Prostate gland (tissue), 2 donors: Measurements from ENCODE around the gene JAM2.

ENCODE experiments used
- POLR2A ChIP-seq: fragments of 450-650 bp; IDR thresholded peaks from one replicate; pipeline ENCODE4 v1.6.1; 2016; ENCODE audit warnings: antibody characterized with exemption, mild to moderate bottlenecking
- POLR2AphosphoS5 ChIP-seq: sonication (generic); formaldehyde crosslinking; IDR thresholded peaks from one replicate; pipeline ENCODE4 v1.6.1; 2017; ENCODE audit warnings: antibody characterized with exemption
- TF ChIP-seq, protein P1 (sequence below), 4 experiments: fragments of 200-600 bp in 2 of 4; fragments of 450-650 bp in 2 of 4; sonication (generic) in 2 of 4; IDR thresholded peaks; 1 replicate in 3 of 4; 2 replicates in 1 of 4; pipeline ENCODE4 v1.5.1; 2016 to 2019; ENCODE audit warnings: antibody characterized with exemption in 4 of 4, mild to moderate bottlenecking in 2 of 4, moderate library complexity in 2 of 4

GRCh38 chr21:25757531-25757930 is 118.5 kb downstream of the JAM2 start:
- TF ChIP-seq, protein P1, sequence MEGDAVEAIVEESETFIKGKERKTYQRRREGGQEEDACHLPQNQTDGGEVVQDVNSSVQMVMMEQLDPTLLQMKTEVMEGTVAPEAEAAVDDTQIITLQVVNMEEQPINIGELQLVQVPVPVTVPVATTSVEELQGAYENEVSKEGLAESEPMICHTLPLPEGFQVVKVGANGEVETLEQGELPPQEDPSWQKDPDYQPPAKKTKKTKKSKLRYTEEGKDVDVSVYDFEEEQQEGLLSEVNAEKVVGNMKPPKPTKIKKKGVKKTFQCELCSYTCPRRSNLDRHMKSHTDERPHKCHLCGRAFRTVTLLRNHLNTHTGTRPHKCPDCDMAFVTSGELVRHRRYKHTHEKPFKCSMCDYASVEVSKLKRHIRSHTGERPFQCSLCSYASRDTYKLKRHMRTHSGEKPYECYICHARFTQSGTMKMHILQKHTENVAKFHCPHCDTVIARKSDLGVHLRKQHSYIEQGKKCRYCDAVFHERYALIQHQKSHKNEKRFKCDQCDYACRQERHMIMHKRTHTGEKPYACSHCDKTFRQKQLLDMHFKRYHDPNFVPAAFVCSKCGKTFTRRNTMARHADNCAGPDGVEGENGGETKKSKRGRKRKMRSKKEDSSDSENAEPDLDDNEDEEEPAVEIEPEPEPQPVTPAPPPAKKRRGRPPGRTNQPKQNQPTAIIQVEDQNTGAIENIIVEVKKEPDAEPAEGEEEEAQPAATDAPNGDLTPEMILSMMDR (IDR thresholded peaks at IDR 0.05) = no peak
- TF ChIP-seq POLR2A = no peak
- no peak for TF ChIP-seq POLR2AphosphoS5
